Stimulated activated CD8-positive, alpha-beta memory T cell treated with anti-CD3 and anti-CD28 coated beads, Interleukin-2, amount 100 ng/mL, for 48 hours (primary cell): ENCODE measurements around the gene ZDHHC11.
"Not testable (repeated sequence)": the region's sequence is repeated elsewhere in the genome, so short reads cannot be mapped to it uniquely, and the experiment has no call there.

Experiments
- DNase-seq, 2 donors: peaks; one replicate each; pipeline ENCODE4 v3.0.0-alpha.2; 2020; ENCODE audit warnings: low read depth in 2 of 2

The ZDHHC11 gene

GRCh38 chr5:880816-881550 lies 30.2 kb upstream of the ZDHHC11 start:
- no peak for DNase-seq

- not testable (repeated sequence) for DNase-seq
Observed at GRCh38 chr5:878677-879076, 27.9 kb upstream of the ZDHHC11 start.

GRCh38 chr5:878125-878524 lies 27.3 kb upstream of the ZDHHC11 start:
- no peak for DNase-seq

- DNase-seq, result no peak
Observed at GRCh38 chr5:876398-877365, 25.9 kb upstream of the ZDHHC11 start.

GRCh38 chr5:875931-876330 lies 25.1 kb upstream of the ZDHHC11 start:
- DNase-seq, result no peak

- DNase-seq, result no peak
Observed at GRCh38 chr5:873328-873727, 22.5 kb upstream of the ZDHHC11 start.

GRCh38 chr5:872301-872700 lies 21.5 kb upstream of the ZDHHC11 start:
- DNase-seq, result no peak

- no peak for DNase-seq
Observed at GRCh38 chr5:871596-872298, 21.0 kb upstream of the ZDHHC11 start.

GRCh38 chr5:870956-871355 lies 20.2 kb upstream of the ZDHHC11 start:
- no peak for DNase-seq

- no peak for DNase-seq
Observed at GRCh38 chr5:868428-869135, 17.8 kb upstream of the ZDHHC11 start.

- DNase-seq, result no peak
Observed at GRCh38 chr5:867300-867870, 16.6 kb upstream of the ZDHHC11 start.

- no peak for DNase-seq
Observed at GRCh38 chr5:865771-866170, 15.0 kb upstream of the ZDHHC11 start.

- DNase-seq, result no peak
Observed at GRCh38 chr5:865168-865521, 14.4 kb upstream of the ZDHHC11 start.

GRCh38 chr5:864492-865167 lies 13.8 kb upstream of the ZDHHC11 start:
- no peak for DNase-seq

GRCh38 chr5:863244-863805 lies 12.5 kb upstream of the ZDHHC11 start:
- no peak for DNase-seq

GRCh38 chr5:862367-863243 lies 11.8 kb upstream of the ZDHHC11 start:
- DNase-seq, result no peak

GRCh38 chr5:861442-862366 lies 10.9 kb upstream of the ZDHHC11 start:
- no peak for DNase-seq

- DNase-seq, result no peak
Observed at GRCh38 chr5:860506-861150, 9.8 kb upstream of the ZDHHC11 start.
